HG02759 (cell line): ENCODE measurements around the gene MTERF2.

Experiments
- ATAC-seq: cut with Tn5 transposase; IDR thresholded peaks from one replicate; pipeline ENCODE4 v1.9.1; 2021; ENCODE audit warnings: mild to moderate bottlenecking, moderate library complexity; ENCODE audit not compliant: unreplicated experiment

The MTERF2 gene

DNA sequence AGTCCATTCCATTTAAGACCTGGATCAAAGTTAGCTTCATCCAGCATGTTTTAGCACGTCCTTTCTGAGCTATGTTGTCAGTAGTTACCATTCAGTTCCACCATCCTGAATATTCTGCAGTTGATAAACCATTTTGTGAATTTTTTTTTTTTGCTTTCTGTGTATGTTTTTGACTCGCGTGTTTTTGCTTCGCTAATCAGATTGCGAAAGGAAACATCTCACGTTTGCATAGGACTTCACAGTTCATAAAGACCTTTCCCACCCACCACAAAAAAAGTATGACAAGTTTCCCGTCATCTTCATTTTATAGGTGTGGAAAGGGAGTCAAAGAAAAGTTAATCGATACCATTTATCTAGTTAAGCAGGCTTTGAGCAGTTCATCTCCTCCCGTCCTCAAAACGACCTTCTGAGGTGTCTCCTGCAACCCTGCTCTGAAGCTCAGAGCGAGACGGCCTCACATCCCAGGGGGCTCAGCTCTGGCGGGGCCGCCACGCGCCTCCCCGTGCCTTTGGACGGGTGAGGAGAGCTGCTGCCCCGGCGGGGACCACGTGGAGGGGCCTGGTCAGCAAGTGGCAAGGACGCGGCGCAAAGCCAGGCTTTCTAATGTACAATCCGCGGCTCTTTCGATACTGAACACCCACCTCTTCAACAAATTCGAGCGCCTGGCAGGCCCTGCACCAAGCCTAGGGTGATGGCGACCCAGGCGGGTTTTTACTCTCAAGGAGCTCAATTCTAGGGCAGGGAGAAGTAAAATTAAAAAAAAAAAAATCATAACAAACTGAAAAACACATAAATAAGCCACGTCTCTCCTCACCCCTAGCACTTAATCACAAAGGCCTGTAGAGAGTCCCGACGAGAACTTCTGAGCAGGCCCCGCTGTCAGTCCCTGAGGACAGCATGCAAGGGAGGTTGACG is 32.2 kb downstream of the MTERF2 start:
- no peak for ATAC-seq

DNA sequence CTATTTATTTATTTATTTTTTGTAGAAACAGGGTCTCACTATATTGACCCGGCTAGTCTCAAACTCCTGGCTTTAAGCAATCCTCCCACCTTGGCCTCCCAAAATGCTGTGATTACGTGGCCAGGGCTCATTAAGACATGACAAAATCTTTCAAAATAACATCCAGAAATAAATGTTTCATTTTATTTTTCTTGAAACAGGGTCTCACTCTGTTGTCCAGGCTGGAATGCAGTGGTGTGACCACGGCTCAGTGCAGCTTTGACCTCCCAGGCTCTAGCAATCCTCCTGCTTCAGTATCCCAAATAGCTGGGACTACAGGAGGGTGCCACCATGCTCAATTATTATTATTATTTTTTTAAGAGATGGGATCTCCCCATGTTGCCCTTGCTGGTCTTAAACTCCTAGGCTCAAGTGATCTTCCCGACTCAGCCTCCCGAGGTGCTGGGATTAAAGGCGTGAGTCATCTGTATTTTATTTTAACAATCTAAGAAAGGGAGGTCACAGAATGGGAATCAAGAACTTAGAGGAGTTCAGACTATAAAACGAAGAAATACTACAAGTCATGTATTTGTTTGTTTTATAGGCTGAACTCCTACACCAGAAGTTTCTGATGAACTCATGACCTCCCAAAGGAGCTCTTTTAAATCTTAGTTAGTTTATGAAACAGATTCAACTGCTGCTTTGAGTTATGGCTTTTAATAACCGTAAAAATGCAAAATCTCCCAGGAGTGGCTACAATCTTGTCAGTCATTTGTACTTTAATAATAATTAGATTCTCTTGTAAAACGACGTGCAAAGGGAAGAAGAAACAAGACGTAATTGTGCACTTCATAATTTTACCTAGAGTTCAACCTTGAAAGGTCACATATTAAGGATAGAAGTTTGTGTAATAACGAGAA is 33.3 kb downstream of the MTERF2 start:
- ATAC-seq: no peak

DNA sequence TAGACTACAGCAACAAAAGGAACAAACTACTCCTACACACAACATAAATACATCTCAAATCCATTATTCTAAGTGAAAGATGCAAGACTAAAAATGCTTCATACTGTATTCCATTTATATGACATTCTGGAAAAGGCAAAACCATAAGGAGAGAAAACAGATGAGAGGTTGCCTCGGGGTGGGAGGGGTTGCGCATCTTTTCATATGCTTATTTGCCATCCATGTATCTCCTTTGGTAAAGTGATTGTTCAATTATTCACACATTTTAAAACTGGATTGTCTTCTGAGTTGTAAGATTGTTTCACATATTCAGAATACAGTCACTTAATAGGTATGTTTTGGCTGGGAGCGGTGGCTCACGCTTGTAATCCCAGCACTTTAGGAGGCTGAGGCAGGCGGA is 36.4 kb downstream of the MTERF2 start:
- ATAC-seq: no peak

DNA sequence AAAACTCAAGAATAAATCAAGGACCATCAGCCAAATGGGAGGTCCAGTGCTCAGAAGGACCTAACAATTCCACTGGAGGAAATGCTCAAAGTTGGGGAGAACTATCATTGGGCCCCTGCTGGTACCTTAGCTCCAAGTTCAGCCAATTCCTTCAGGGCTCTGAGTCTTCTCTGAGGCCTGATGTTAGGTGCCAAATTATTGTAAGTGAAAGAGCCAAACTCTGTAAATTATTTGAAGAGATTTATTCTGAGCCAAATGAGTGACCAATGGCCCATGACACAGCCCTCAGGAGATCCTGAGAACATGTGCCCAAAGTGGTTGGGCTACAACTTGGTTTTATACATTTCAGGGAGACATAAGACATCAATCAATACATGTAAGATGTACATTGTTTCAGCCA is 39.5 kb downstream of the MTERF2 start:
- no peak for ATAC-seq

DNA sequence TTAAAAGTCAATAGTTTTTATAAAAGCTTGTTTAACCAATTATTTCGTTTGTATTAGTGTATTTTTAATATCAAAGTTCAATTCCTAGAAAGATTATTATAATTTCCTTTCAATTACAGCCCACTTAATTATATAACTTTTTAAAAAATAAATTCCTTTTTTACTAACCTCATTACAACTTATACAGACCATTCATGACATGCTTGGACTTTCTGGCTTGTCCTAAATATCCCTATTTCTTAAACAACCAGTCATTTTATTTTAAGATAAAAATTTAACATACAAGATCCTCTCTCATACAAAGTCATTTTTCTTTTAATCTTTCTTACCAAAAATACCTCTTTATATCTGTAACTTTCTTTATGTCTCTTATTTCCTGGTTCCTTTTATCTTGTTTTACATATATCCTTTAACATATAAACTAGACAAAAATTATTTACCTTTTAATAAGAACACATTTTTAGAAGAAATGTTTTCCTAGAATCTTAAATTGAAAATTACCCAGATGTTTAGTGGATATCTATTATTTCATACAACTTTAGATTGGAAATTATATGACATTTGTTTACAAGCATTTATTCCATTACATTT is 41.6 kb downstream of the MTERF2 start:
- no peak for ATAC-seq

DNA sequence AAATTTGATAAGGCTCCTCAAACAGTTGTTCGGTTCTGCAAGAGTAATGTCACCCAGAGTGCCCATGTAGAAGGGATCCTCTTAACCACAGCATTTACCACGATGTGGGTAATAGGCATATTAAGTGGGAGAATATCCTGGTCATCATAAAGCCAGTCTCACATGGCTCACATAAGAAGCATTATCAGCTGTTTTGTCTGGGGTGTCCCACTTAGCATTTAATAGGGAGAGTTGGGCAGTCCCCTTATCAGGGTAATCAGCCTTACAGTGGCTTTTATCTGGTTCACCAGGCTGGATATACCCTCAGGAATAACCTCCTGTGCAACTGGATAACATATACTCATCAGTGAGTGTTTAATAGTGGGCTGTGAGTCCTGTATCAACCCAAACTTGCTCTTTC is 44.2 kb downstream of the MTERF2 start:
- no peak for ATAC-seq

DNA sequence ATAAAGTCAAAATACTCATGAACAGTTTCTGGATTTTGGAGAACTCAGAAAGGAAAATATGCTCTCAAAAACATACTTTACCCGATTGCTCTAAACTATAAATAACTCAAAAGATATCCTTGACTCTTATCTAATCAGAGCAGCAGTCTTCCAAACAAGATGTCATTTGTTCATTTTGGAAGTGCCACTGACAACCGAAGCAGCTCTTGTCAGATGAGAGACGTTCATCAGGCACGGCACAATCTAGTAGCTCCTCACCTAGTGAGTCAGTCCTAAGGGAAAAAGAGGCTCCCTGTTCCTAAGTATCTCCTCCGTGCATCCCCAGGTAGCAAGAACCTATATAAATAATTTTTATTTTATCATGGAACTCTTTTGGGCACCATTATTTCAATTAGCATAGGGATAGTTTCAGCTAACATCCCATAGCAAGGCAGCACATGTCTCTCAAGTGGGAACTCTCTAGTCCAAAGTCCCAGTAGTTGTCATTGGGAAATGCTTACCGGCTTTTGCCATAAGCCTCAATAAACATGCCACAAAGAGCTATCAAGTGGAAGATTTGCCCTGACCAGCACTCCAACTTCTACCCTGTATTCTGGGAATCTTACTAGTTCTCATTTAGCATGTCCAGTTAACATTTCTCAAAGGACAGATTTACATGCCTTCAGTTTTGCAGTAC is 45.3 kb downstream of the MTERF2 start:
- ATAC-seq: no peak

DNA sequence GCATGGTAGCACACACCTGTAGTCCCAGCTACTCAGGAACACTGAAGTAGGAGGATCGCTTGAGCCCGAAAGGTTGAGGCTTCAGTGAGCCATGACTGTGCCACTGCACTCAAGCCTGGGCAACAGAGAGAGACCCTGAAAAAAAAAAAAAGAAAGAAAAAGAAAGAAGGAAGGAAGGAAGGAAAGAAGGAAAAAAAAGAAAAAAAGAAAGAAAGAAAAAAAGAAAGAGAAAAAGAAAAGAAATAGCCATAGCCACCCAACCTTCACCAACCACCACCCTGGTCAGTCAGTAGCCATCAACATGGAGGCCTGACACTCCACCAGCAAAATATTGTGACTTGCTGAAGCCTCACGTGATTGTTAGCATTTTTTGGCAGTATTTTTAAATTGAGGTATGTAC is 52.7 kb downstream of the MTERF2 start:
- ATAC-seq: no peak
